Activated T-cell treated with anti-CD3 and anti-CD28 coated beads, Interleukin-2, amount 50 U/mL, for 24 hours (primary cell): ENCODE data around the gene CBR3.

Source experiments
- DNase-seq: peaks from one replicate; pipeline ENCODE4 v3.0.0-alpha.2; 2020
- H3K27ac Mint-ChIP-seq: 2 replicates; pipeline ENCODE4 v1.8.0; 2020; ENCODE audit warnings: mild to moderate bottlenecking, mixed read lengths
- H3K27me3 Mint-ChIP-seq: 2 replicates; pipeline ENCODE4 v1.8.0; 2020; ENCODE audit warnings: mixed read lengths
- H3K36me3 Mint-ChIP-seq: 2 replicates; pipeline ENCODE4 v1.8.0; 2020; ENCODE audit warnings: low read depth, mixed read lengths
- H3K4me1 Mint-ChIP-seq: 2 replicates; pipeline ENCODE4 v1.8.0; 2020; ENCODE audit warnings: low read depth, mixed read lengths
- H3K4me3 Mint-ChIP-seq: 2 replicates; pipeline ENCODE4 v1.8.0; 2020; ENCODE audit warnings: mild to moderate bottlenecking, moderate library complexity, mixed read lengths
- H3K9me3 Mint-ChIP-seq: 2 replicates; pipeline ENCODE4 v1.8.0; 2020; ENCODE audit warnings: mixed read lengths

CBR3 gene

GRCh38 chr21:36175771-36176565 is 41.1 kb downstream of the CBR3 start:
- no peaks in the 10 kb centered on the region for H3K27me3 Mint-ChIP-seq
- H3K4me1 Mint-ChIP-seq: peaks cover 14% of the 10 kb centered on the region
- no peak overlapping the region for H3K4me3 Mint-ChIP-seq
- DNase-seq: no peak
- no peaks in the 10 kb centered on the region for H3K9me3 Mint-ChIP-seq
- peaks cover 11% of the 10 kb centered on the region for H3K36me3 Mint-ChIP-seq
- no peak overlapping the region for H3K27ac Mint-ChIP-seq

- Mint-ChIP-seq H3K4me3 (no peak overlapping the region), H3K27me3 (no peaks in the 10 kb centered on the region), H3K27ac (no peak overlapping the region), H3K36me3 (peaks cover 16% of the 10 kb centered on the region), H3K9me3 (no peaks in the 10 kb centered on the region), H3K4me1 (peaks cover 12% of the 10 kb centered on the region)
- no peak for DNase-seq
These were observed 43.5 kb downstream of the CBR3 start for GRCh38 chr21:36178349-36178748.

GRCh38 chr21:36179145-36179544 is 44.3 kb downstream of the CBR3 start:
- no peak for DNase-seq
- no peaks in the 10 kb centered on the region for H3K27me3 Mint-ChIP-seq
- H3K4me3 Mint-ChIP-seq: no peak overlapping the region
- H3K36me3 Mint-ChIP-seq: peaks cover 16% of the 10 kb centered on the region
- H3K4me1 Mint-ChIP-seq: peaks cover 8% of the 10 kb centered on the region
- H3K27ac Mint-ChIP-seq: no peak overlapping the region
- H3K9me3 Mint-ChIP-seq: no peaks in the 10 kb centered on the region

GRCh38 chr21:36180963-36181362 is 46.1 kb downstream of the CBR3 start:
- no peak overlapping the region for H3K27ac Mint-ChIP-seq
- H3K36me3 Mint-ChIP-seq: peaks cover 18% of the 10 kb centered on the region
- H3K9me3 Mint-ChIP-seq: no peaks in the 10 kb centered on the region
- no peak overlapping the region for H3K4me3 Mint-ChIP-seq
- no peaks in the 10 kb centered on the region for H3K27me3 Mint-ChIP-seq
- DNase-seq: no peak
- H3K4me1 Mint-ChIP-seq: peaks cover 1% of the 10 kb centered on the region

GRCh38 chr21:36183144-36183795 is 48.4 kb downstream of the CBR3 start:
- Mint-ChIP-seq H3K9me3 (no peaks in the 10 kb centered on the region), H3K4me3 (no peak overlapping the region), H3K4me1 (no peaks in the 10 kb centered on the region), H3K36me3 (peaks cover 17% of the 10 kb centered on the region), H3K27ac (no peak overlapping the region), H3K27me3 (no peaks in the 10 kb centered on the region)
- no peak for DNase-seq

- Mint-ChIP-seq H3K36me3 (peaks cover 17% of the 10 kb centered on the region), H3K27me3 (no peaks in the 10 kb centered on the region), H3K4me3 (no peak overlapping the region), H3K4me1 (peaks cover 1% of the 10 kb centered on the region), H3K9me3 (no peaks in the 10 kb centered on the region), H3K27ac (no peak overlapping the region)
- DNase-seq: no peak
These were observed 49.7 kb downstream of the CBR3 start for GRCh38 chr21:36184545-36184944.

GRCh38 chr21:36185523-36185922 is 50.6 kb downstream of the CBR3 start:
- H3K36me3 Mint-ChIP-seq: peaks cover 17% of the 10 kb centered on the region
- peaks cover 1% of the 10 kb centered on the region for H3K4me1 Mint-ChIP-seq
- no peak for DNase-seq
- H3K9me3 Mint-ChIP-seq: no peaks in the 10 kb centered on the region
- H3K4me3 Mint-ChIP-seq: no peak overlapping the region
- H3K27me3 Mint-ChIP-seq: no peaks in the 10 kb centered on the region
- no peak overlapping the region for H3K27ac Mint-ChIP-seq

- no peaks in the 10 kb centered on the region for H3K27me3 Mint-ChIP-seq
- peaks cover 1% of the 10 kb centered on the region for H3K4me1 Mint-ChIP-seq
- peaks cover 16% of the 10 kb centered on the region for H3K36me3 Mint-ChIP-seq
- H3K4me3 Mint-ChIP-seq: no peak overlapping the region
- no peaks in the 10 kb centered on the region for H3K9me3 Mint-ChIP-seq
- DNase-seq: no peak
- H3K27ac Mint-ChIP-seq: no peak overlapping the region
These were observed 51.2 kb downstream of the CBR3 start for GRCh38 chr21:36186081-36186480.

- Mint-ChIP-seq H3K9me3 (no peaks in the 10 kb centered on the region), H3K27me3 (no peaks in the 10 kb centered on the region), H3K4me1 (peaks cover 1% of the 10 kb centered on the region), H3K36me3 (peaks cover 12% of the 10 kb centered on the region), H3K27ac (no peak overlapping the region), H3K4me3 (no peak overlapping the region)
- no peak for DNase-seq
These were observed 51.9 kb downstream of the CBR3 start for GRCh38 chr21:36186506-36187399.

GRCh38 chr21:36188081-36188681 is 53.3 kb downstream of the CBR3 start:
- Mint-ChIP-seq H3K36me3 (peaks cover 12% of the 10 kb centered on the region), H3K27me3 (no peaks in the 10 kb centered on the region), H3K27ac (no peak overlapping the region), H3K4me1 (peaks cover 1% of the 10 kb centered on the region), H3K4me3 (no peak overlapping the region), H3K9me3 (no peaks in the 10 kb centered on the region)
- DNase-seq: no peak

- H3K4me3 Mint-ChIP-seq: no peak overlapping the region
- no peaks in the 10 kb centered on the region for H3K9me3 Mint-ChIP-seq
- H3K27ac Mint-ChIP-seq: no peak overlapping the region
- peaks cover 1% of the 10 kb centered on the region for H3K4me1 Mint-ChIP-seq
- H3K36me3 Mint-ChIP-seq: peaks cover 10% of the 10 kb centered on the region
- H3K27me3 Mint-ChIP-seq: no peaks in the 10 kb centered on the region
- no peak for DNase-seq
These were observed 54.1 kb downstream of the CBR3 start for GRCh38 chr21:36188937-36189336.

- no peak overlapping the region for H3K4me3 Mint-ChIP-seq
- no peaks in the 10 kb centered on the region for H3K9me3 Mint-ChIP-seq
- peaks cover 3% of the 10 kb centered on the region for H3K36me3 Mint-ChIP-seq
- H3K27me3 Mint-ChIP-seq: no peaks in the 10 kb centered on the region
- H3K4me1 Mint-ChIP-seq: peaks cover 1% of the 10 kb centered on the region
- DNase-seq: no peak
- H3K27ac Mint-ChIP-seq: no peak overlapping the region
These were observed 55.9 kb downstream of the CBR3 start for GRCh38 chr21:36190736-36191135.

- Mint-ChIP-seq H3K4me1 (peaks cover 1% of the 10 kb centered on the region), H3K9me3 (no peaks in the 10 kb centered on the region), H3K27me3 (no peaks in the 10 kb centered on the region), H3K4me3 (no peak overlapping the region), H3K27ac (no peak overlapping the region), H3K36me3 (peaks cover 2% of the 10 kb centered on the region)
- no peak for DNase-seq
These were observed 58.3 kb downstream of the CBR3 start for GRCh38 chr21:36193200-36193599.

- no peak for DNase-seq
- Mint-ChIP-seq H3K4me1 (no peaks in the 10 kb centered on the region), H3K27me3 (no peaks in the 10 kb centered on the region), H3K36me3 (peaks cover 7% of the 10 kb centered on the region), H3K4me3 (no peak overlapping the region), H3K9me3 (no peaks in the 10 kb centered on the region), H3K27ac (no peak overlapping the region)
These were observed 59.1 kb downstream of the CBR3 start for GRCh38 chr21:36194024-36194423.
